Measurements from ENCODE around the gene P2RX7.

DNA sequence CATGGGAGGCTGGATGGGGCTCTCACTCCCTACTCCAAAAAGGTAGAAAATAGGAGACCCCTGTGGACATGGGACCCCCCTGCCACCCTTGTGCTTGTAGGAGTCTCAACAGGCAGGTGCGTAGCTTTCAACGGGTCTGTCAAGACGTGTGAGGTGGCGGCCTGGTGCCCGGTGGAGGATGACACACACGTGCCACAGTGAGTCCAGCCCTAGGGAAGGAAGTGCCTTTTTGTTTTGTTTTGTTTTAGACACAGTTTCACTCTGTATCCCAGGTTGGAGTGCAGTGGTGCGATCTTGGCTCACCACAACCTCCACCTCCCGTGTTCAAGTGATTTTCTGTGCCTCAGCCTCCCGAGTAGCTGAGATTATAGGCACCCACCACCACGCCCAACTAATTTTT, 90.2 kb downstream of the P2RX7 start:
- TF ChIP-seq, protein P1, sequence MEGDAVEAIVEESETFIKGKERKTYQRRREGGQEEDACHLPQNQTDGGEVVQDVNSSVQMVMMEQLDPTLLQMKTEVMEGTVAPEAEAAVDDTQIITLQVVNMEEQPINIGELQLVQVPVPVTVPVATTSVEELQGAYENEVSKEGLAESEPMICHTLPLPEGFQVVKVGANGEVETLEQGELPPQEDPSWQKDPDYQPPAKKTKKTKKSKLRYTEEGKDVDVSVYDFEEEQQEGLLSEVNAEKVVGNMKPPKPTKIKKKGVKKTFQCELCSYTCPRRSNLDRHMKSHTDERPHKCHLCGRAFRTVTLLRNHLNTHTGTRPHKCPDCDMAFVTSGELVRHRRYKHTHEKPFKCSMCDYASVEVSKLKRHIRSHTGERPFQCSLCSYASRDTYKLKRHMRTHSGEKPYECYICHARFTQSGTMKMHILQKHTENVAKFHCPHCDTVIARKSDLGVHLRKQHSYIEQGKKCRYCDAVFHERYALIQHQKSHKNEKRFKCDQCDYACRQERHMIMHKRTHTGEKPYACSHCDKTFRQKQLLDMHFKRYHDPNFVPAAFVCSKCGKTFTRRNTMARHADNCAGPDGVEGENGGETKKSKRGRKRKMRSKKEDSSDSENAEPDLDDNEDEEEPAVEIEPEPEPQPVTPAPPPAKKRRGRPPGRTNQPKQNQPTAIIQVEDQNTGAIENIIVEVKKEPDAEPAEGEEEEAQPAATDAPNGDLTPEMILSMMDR (IDR thresholded peaks at IDR 0.05), result no peak
- TF ChIP-seq POLR2A (IDR thresholded peaks at IDR 0.05), result no peak

Measured in ovary (tissue), 3 donors.